ENCODE results near the gene SLC6A6. TPM values are rescaled to one million over a fixed set of nuclear protein-coding genes. Genes with fewer than 3 reads are reported as not detected.

The SLC6A6 gene
- total RNA-seq, 1 donor from 2014 or later: 32.9 TPM

GRCh38 chr3:14466179-14466903, 63.9 kb downstream of the SLC6A6 start:
- DNase-seq (ENCODE audit: low spot score): no peak
- no peak overlapping the region for H3K27ac Mint-ChIP-seq
- no peak overlapping the region for H3K4me3 Mint-ChIP-seq
- Histone ChIP-seq H3K36me3 (no peaks in the 10 kb centered on the region), H3K27ac (no peak overlapping the region), H3K9me3 (ENCODE audit: low read depth) (no peaks in the 10 kb centered on the region), H3K4me1 (peaks cover 18% of the 10 kb centered on the region), H3F3A (ENCODE audit: low read depth) (peaks cover 15% of the 10 kb centered on the region), H2AFZ (replicated peaks) (no peak overlapping the region), H3K79me2 (ENCODE audit: low read depth) (no peaks in the 10 kb centered on the region), H3K4me2 (no peak overlapping the region), H3K4me3 (no peak overlapping the region), H3K27me3 (no peaks in the 10 kb centered on the region), H3K9ac (no peak overlapping the region), H4K20me1 (ENCODE audit: low read depth) (peaks cover 9% of the 10 kb centered on the region)
- H3K36me3 Mint-ChIP-seq: peaks cover 1% of the 10 kb centered on the region
- no peaks in the 10 kb centered on the region for H3K9me3 Mint-ChIP-seq
- H3K4me1 Mint-ChIP-seq: peaks cover 19% of the 10 kb centered on the region
- peaks cover 2% of the 10 kb centered on the region for H3K27me3 Mint-ChIP-seq (ENCODE audit: insufficient read depth, low read depth)
- TF ChIP-seq CTCF (IDR thresholded peaks at IDR 0.05) (no peak), EZH2phosphoT487 (IDR thresholded peaks at IDR 0.05) (no peak), EZH2 (IDR thresholded peaks at IDR 0.05) (no peak)

- no peak overlapping the region for H3K4me2 ChIP-seq
- DNase-seq (ENCODE audit: low spot score): peak; percentile 59
- H3K27me3 ChIP-seq: no peaks in the 10 kb centered on the region
- Mint-ChIP-seq H3K27ac (peak overlapping the region; percentile 76), H3K4me3 (no peak overlapping the region), H3K9me3 (no peaks in the 10 kb centered on the region), H3K27me3 (ENCODE audit: insufficient read depth, low read depth) (peaks cover 2% of the 10 kb centered on the region), H3K4me1 (peaks cover 18% of the 10 kb centered on the region), H3K36me3 (peaks cover 9% of the 10 kb centered on the region)
- H3K9ac ChIP-seq: no peak overlapping the region
- no peaks in the 10 kb centered on the region for H3K36me3 ChIP-seq
- peaks cover 8% of the 10 kb centered on the region for H3F3A ChIP-seq (ENCODE audit: low read depth)
- no peaks in the 10 kb centered on the region for H3K79me2 ChIP-seq (ENCODE audit: low read depth)
- H3K4me1 ChIP-seq: peaks cover 9% of the 10 kb centered on the region
- no peak overlapping the region for H2AFZ ChIP-seq (replicated peaks)
- H3K27ac ChIP-seq: no peak overlapping the region
- no peak for TF ChIP-seq EZH2phosphoT487 (IDR thresholded peaks at IDR 0.05)
- peak; percentile 80 for TF ChIP-seq CTCF (IDR thresholded peaks at IDR 0.05)
- no peaks in the 10 kb centered on the region for H3K9me3 ChIP-seq (ENCODE audit: low read depth)
- no peak overlapping the region for H3K4me3 ChIP-seq
- peaks cover 8% of the 10 kb centered on the region for H4K20me1 ChIP-seq (ENCODE audit: low read depth)
Measured at GRCh38 chr3:14467814-14468620, 65.6 kb downstream of the SLC6A6 start.

DNA sequence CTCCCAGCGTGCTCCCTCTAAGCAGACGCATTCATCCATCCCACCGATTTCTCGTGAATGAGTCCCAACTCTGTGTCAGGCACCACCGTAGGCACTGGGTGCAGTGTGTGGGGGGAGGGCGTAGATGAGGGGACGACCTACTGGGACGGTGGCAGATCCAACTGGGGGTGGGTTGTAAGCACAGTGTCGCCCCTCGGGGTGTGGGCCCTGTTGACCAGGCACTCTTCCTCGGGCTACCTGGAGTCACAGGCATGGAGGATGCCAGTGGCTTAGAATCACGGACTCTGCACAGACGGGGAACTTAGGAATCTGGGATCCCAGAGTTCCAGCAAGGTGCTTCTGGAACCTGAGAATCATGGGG, 66.2 kb downstream of the SLC6A6 start:
- no peak overlapping the region for H2AFZ ChIP-seq (replicated peaks)
- no peak overlapping the region for H3K4me2 ChIP-seq
- TF ChIP-seq CTCF (IDR thresholded peaks at IDR 0.05) (no peak), EZH2phosphoT487 (IDR thresholded peaks at IDR 0.05) (no peak), EZH2 (IDR thresholded peaks at IDR 0.05) (no peak)
- no peak for DNase-seq (ENCODE audit: low spot score)
- no peak overlapping the region for H3K9ac ChIP-seq
- Mint-ChIP-seq H3K4me1 (peaks cover 14% of the 10 kb centered on the region), H3K9me3 (no peaks in the 10 kb centered on the region), H3K36me3 (peaks cover 15% of the 10 kb centered on the region), H3K27ac (no peak overlapping the region), H3K27me3 (ENCODE audit: insufficient read depth, low read depth) (peaks cover 2% of the 10 kb centered on the region), H3K4me3 (no peak overlapping the region)
- H3K27ac ChIP-seq: no peak overlapping the region
- peaks cover 3% of the 10 kb centered on the region for H3K4me1 ChIP-seq
- no peaks in the 10 kb centered on the region for H3K36me3 ChIP-seq
- no peaks in the 10 kb centered on the region for H3K9me3 ChIP-seq (ENCODE audit: low read depth)
- H3F3A ChIP-seq (ENCODE audit: low read depth): peaks cover 2% of the 10 kb centered on the region
- no peaks in the 10 kb centered on the region for H3K79me2 ChIP-seq (ENCODE audit: low read depth)
- H4K20me1 ChIP-seq (ENCODE audit: low read depth): peaks cover 3% of the 10 kb centered on the region
- no peaks in the 10 kb centered on the region for H3K27me3 ChIP-seq
- no peak overlapping the region for H3K4me3 ChIP-seq

All from neural progenitor cell (in vitro differentiated cells).